ENCODE data around the gene UBE2E3.
A peak's percentile ranks its signal among the peaks of the same experiment; 100 is the strongest.
"Not testable (repeated sequence)": the region's sequence is repeated elsewhere in the genome, so short reads cannot be mapped to it uniquely, and the experiment has no call there.

UBE2E3 gene

DNA sequence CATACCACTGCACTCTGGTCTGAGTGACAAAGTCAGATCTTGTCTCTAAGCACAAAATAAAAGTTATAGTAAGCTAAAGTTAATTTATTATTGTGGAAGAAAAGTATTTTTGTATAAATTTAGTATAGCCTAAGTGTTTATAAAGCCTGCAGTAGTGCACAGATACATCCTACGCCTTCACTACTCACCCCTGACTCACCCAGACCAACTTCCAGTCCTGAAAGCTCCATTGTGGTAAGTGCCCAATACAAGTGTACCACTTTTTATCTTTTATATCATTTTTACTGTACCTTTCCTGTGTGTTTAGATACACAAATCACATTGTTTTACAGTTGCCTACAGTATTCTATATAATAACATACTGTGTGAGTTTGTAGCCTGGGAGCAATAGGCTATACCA is 57.5 kb downstream of the UBE2E3 start:
- DNase-seq, result no peak

DNA sequence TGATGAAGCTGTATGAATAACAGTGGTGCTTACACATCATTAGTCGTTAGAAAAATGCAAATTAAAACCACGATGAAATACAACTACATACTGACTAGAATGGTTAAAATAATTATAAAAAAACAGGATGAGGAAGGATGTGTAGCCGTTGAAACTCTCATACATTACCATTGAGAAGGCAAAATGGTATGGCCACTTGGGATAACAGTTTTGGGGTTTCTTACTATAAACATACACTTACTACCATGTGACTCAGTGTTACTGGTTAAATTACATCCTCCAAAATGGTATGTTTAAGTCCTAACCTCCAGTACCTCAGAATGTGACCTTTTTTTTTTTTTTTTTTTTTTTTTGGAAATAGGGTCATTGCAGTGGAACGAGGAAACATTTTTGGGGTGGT is 58.4 kb downstream of the UBE2E3 start:
- no peak for DNase-seq

GRCh38 chr2:181040839-181041238 is 60.4 kb downstream of the UBE2E3 start:
- not testable (repeated sequence) for DNase-seq

DNA sequence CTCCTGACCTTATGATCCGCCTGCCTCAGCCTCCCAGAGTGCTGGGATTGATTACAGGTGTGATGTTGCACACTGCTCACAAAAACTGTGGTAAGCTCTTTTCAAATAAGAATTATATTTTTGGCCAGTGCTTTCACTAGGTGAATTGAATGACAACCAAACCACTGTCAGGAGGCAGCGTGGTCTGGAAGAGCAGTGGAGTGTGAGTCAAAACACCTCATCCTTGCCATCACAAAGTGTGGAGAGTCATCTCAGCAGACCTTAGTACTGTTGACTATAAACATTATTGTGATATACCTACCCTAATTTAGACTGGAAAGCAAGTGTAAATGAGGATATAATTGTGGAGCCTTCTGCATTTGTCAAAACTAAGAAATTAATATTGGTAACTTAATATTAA is 61.3 kb downstream of the UBE2E3 start:
- DNase-seq, result no peak

DNA sequence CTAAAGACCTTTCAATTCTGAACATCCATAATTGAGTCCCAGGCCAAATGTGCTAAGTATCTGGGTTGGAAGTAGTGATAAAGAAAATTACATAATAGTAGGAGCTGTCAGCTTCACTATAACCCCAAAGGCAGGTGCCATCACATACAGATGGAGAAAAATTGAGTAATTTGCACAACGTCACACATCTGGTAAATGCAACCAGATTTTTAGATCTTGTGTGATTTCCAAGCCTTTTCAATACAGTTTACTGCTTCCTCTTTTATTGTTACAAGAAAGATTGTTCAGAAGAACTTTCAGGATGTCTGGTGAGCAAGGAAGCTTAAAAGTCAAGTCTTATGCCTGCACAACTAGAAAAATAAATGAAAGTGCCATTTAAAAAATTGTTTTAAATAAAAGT is 62.3 kb downstream of the UBE2E3 start:
- DNase-seq, result no peak

GRCh38 chr2:181046833-181047232 is 66.4 kb downstream of the UBE2E3 start:
- no peak for DNase-seq

DNA sequence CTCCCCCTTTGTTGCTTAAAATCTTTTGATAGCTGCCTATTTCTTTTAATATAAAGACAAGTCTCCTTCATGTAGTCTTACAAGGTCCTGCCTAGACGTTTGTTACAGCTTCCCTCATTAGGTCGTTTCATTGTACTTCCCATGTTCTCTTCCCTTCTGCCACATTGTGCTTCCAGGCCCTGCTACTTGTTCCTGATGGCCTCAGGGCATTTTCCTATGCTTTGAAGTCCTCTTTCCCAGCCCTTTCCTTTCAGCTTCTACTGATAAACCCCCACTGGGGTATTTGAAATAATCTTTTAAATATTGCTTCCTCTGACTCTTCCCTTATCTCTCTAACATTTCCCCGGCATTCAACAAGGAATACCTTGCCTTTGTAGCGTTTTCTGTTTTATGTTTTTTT is 67.4 kb downstream of the UBE2E3 start:
- no peak for DNase-seq

GRCh38 chr2:181051861-181052522 is 71.6 kb downstream of the UBE2E3 start:
- DNase-seq, result no peak

GRCh38 chr2:181052523-181052891 is 72.1 kb downstream of the UBE2E3 start:
- no peak for DNase-seq

DNA sequence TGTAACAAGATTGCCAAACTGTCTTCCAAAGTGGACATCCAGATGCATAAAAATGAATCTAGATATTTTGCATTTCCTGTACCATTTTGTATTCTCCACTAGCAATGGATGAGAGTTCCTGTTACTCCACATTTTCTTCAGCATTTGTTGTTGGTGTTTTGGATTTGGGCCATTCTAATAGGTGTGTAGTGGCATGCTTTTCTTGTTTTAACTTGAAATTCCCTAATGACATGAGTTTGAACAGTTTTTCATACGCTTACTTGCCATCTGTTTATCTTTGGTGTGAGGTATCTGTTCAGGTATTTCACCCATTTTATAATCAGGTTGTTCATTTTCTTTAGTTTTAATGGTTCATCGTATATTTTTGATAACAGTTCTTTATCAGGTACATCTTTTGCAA is 73.9 kb downstream of the UBE2E3 start:
- DNase-seq, result no peak

- DNase-seq, result no peak
Observed at GRCh38 chr2:181054843-181055242, 74.4 kb downstream of the UBE2E3 start.

DNA sequence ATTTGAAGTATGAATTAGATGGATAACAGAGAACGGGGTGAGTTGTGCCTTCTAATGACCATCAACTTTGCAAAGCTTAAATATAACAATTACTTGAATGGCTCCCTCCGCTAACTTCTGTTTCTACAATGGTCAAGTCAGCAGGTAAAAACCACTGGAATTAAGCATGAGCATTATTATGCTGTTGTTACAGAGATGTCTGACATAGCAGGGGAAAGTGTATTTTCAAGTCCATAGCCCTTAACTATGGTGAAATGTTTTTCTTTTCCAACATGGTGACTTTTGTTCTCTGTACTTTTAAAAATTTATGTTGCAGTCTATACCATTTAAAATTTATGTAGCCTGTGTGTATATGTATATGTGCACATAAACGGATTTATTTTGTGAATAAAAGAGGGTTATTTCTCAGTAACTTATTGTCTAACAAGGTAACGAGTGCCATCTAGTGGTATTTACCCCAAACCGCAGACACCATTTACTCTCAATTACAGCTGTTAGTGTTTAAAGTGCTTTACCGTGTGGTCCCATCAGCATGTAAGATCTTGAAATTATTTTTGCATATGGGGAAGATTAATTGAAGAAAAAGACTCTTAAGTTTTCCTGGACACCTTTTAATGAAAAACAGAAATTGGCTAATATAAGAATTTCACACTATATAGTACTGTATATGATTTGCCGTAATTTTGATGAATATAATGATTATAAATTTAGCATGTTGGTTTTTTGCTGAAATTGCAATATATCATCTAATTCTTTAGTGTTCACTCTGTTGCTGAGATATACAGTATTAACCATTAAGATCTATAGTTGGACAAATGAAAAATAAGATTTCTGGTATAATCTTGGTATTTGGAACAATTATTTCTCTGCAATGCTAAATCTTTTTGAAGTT is 78.2 kb downstream of the UBE2E3 start:
- DNase-seq, result no peak

DNA sequence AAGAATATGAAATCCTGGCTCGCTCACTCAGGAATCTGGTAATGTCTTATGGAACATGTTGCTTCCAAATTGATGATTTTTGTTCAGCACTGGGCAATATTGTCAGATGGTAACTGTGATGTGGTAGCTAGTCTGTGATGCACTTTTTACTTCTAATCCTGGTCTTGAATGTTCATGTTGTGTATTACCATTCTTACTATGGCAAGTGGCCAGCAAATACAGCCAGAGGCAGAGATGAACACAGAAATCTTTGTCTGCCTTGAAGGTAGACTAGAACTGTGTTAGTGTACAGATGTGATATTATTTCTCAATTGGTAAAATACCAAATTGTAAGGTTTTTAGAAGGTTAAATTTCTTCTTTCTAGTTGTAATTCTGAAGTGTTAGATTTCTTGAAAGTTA is 83.3 kb downstream of the UBE2E3 start:
- no peak for DNase-seq

DNA sequence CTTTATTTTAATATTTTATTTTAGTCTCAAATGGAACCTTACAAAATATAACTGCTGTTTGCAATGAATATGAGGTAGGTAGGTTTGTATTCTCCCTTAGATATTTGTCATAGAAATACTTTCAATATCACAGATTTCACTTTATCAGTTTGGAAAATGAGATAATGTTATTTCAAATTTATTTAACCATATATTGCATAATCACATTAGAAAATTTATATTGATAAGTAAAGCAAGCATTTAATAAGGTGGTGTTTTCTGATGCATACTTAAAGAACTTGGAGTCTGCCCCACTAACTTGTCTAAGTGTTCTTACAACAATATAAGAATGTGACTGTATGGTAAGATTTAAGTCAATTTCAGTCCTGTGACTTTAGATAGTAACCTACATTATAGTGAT is 85.1 kb downstream of the UBE2E3 start:
- no peak for DNase-seq

DNA sequence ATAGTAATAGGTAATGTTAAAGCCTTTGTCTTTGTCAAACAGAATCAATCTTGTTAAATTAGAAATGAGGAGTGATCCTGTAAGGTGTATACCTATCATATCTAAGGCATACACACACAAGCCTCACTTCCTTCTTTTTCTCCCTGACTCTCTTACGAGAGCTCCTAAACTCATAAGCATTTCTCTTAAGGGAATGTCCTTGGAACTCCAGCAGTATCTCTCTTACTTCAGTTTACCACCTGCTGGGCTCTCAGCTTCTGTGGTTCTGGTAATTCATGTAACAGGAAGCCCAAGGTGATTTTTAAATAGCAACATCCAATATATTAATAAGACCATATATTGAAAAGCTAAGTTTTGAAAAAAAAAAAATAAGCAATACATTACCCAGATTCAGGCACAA is 85.9 kb downstream of the UBE2E3 start:
- no peak for DNase-seq

DNA sequence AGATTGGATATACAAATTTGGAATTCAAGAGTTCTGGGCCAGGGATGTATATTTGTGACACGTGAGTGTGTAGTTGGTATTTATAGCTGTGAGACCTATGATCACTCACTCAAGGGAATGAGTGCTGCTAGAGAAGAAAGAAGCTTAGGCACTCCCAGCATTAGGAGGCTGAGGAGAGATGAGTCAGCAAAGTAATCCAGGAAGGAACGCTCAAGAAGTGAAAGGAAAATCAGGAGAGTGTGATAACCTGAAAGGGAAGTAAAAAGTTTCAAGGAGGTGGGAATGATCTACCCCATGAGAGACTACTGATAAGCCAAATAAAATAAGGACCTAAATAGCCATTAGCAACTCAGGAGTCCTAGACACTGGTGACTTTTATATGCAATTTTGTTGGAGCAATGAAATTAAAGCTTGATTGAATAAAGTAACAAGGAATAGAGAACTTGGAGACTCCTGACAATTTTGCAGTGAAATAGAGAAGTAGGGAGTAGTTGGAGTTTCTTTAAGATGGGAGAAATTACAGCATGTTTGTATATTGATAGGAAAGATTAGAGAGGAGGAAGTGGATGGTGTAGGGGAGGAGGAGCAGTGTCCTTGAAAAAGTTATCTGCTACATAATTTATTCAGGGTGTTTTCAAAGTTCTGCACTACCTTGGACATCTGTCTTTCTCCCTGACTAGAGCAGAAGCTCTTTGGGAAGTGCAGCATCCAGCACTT is 89.9 kb downstream of the UBE2E3 start:
- no peak for DNase-seq

DNA sequence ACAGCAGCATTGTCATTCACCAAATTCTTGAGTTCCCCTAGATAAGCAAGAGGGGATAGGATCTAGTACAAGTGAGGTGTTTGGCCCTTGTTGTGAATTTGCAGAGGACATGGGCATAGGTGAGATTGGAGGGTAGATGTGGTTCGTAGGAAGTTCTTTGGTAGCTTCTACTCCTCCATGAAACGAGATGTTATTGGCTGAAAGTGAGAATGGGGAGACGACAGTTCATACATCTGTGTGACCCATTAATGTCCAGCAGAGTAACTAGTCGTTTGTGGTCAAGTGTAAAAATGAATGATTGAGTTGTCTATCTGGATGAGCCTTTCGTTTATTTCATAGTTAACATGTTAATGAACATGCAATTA is 90.4 kb downstream of the UBE2E3 start:
- DNase-seq, result no peak

GRCh38 chr2:181072486-181073235 is 92.3 kb downstream of the UBE2E3 start:
- DNase-seq, result no peak

DNA sequence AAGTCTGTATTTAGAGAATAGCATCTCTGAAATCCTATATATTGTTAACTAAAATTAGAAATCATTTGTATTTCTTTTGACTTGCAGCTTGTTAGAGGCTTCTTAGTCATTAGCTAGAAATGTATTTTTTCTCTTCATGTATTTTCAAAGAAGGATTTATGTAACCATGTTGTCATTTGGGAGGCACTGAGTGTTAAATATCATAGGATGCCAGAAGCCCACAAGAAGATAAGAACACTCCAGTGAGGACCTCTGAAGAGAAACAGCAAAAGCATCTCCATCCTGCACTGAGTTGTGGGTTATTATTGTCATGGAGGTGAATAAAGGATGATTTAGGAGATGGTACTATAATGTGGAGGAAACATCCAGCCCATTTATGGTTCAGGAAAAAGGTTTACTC is 93.5 kb downstream of the UBE2E3 start:
- no peak for DNase-seq

DNA sequence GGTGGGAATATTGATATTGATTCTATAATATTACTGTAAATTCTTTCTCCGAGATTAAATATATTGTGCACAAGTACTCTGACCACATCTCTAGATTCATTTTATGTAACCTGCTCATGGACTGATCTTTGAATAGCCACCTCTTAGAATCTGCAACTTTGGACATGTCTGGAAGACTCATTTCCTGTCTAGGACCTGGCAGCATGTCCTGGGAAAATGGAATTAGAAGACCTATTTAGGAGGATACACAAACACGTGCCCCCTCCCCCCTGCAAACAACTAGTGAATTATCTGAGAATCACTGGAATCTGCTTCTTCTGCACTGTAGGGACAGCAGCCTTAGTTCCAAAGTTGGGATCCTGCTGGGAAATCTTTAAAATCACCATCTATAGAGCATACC is 94.1 kb downstream of the UBE2E3 start:
- no peak for DNase-seq

GRCh38 chr2:181076658-181077057 is 96.3 kb downstream of the UBE2E3 start:
- DNase-seq, result no peak

GRCh38 chr2:181077128-181077709 is 96.8 kb downstream of the UBE2E3 start:
- peak; percentile 17 for DNase-seq

DNA sequence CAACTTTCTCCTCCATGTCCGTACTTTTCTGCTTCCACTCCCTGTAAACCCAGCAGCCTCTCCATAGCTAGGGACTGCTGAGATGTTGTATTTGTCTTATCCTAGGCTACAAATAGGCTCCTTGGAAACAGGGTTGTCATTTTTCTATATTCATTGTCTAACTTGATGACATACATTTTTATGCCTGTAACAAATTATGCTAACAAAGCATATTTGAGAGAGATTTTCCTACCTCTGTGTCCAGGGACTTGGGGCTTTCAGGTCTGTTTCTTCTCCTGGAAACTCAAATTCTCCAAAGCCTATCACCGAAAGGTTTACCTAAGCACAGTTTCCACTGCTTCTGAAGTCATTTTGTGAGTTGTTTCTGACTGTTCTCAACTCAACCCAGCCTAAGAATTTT is 102.7 kb downstream of the UBE2E3 start:
- no peak for DNase-seq
